ENCODE measurements around the gene TNS1. TPM values are rescaled to one million over a fixed set of nuclear protein-coding genes. Genes with fewer than 3 reads are reported as not detected.

The TNS1 gene
- polyA plus RNA-seq, 1 of the 3 experiments (the other 2 are of a cell fraction): 12.1 TPM

DNA sequence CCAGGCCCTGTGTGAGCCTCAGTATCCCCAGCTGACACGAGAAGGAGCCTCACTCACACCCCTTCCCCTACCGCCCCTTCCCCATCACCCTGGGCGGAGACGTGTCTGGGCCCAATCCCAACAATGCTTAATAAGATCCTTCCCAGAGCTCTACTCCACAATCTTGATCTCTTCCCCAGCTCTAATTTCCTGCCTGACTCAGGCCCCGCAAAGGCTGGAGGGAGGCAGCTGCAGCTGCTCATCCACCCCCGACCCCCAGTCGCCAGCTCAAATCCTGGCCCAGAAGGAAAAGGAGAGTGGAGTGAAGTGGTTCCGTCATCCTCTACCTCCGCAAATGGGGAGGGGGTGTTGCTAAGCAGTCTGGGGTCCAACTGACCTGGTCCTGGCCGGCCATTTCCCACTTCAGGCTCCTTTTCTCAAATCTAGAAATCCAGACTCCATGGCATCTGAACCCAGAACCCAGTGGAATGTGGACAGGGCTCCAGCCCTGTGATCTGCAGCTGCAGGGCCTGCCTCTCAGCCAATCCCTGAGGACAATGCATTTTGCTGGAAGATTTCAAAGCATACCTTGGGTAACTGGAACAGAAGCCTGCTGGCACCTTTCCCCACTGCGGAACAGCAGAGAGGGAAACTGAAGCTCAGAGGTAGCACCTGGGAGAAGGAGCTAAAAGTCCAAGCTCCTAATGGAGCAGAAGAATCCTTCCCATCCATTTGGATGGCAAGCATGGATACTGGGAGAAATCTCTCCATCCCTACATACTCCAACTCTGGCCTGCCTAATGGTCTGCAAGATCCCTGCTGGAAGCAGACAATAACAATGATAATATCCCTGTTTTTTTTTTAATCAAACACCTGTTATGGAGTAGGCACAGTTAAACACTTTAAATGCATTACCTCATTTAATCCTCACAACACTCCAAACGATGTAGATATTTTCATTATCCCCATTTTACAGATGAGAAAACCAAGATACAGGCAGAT lies 5.6 kb upstream of the TNS1 start (continued):
- TF ChIP-seq FOXJ3 (CRISPR knock-in tag; IDR thresholded peaks at IDR 0.05) (no peak), TAF1 (IDR thresholded peaks at IDR 0.05; ENCODE audit: borderline replicate concordance, low read depth, low read length) (peak; percentile 38; the same call in 1 of the 2 replicates), RXRA (IDR thresholded peaks at IDR 0.05; ENCODE audit: borderline replicate concordance, low read depth) (no peak), TEAD4 (IDR thresholded peaks at IDR 0.05; ENCODE audit: borderline replicate concordance, insufficient read depth) (0 out of 2 replicates have a peak, but pooled peaks have one; percentile 3), SMC3 (IDR thresholded peaks at IDR 0.05; ENCODE audit: low read depth, low read length) (no peak), RCOR1 (IDR thresholded peaks at IDR 0.05; ENCODE audit: low read length) (0 out of 2 replicates have a peak, but pooled peaks have one; percentile 3), MXI1 (IDR thresholded peaks at IDR 0.05; ENCODE audit: low read depth, low read length) (no peak), SIN3A (IDR thresholded peaks at IDR 0.05; ENCODE audit: borderline replicate concordance, low read depth, low read length) (no peak), GABPA (IDR thresholded peaks at IDR 0.05; ENCODE audit: low read depth) (no peak), NFIC (IDR thresholded peaks at IDR 0.05; ENCODE audit: borderline replicate concordance) (peak; percentile 67), POLR2AphosphoS5 (IDR thresholded peaks at IDR 0.05; ENCODE audit: low read depth, low read length) (no peak), ELF1 (IDR thresholded peaks at IDR 0.05) (no peak)
- TF ChIP-seq, protein P1, sequence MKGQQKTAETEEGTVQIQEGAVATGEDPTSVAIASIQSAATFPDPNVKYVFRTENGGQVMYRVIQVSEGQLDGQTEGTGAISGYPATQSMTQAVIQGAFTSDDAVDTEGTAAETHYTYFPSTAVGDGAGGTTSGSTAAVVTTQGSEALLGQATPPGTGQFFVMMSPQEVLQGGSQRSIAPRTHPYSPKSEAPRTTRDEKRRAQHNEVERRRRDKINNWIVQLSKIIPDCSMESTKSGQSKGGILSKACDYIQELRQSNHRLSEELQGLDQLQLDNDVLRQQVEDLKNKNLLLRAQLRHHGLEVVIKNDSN (IDR thresholded peaks at IDR 0.05; ENCODE audit: borderline replicate concordance, low read depth): no peak
- TF ChIP-seq, protein P2, sequence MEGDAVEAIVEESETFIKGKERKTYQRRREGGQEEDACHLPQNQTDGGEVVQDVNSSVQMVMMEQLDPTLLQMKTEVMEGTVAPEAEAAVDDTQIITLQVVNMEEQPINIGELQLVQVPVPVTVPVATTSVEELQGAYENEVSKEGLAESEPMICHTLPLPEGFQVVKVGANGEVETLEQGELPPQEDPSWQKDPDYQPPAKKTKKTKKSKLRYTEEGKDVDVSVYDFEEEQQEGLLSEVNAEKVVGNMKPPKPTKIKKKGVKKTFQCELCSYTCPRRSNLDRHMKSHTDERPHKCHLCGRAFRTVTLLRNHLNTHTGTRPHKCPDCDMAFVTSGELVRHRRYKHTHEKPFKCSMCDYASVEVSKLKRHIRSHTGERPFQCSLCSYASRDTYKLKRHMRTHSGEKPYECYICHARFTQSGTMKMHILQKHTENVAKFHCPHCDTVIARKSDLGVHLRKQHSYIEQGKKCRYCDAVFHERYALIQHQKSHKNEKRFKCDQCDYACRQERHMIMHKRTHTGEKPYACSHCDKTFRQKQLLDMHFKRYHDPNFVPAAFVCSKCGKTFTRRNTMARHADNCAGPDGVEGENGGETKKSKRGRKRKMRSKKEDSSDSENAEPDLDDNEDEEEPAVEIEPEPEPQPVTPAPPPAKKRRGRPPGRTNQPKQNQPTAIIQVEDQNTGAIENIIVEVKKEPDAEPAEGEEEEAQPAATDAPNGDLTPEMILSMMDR (IDR thresholded peaks at IDR 0.05): no peak

DNA sequence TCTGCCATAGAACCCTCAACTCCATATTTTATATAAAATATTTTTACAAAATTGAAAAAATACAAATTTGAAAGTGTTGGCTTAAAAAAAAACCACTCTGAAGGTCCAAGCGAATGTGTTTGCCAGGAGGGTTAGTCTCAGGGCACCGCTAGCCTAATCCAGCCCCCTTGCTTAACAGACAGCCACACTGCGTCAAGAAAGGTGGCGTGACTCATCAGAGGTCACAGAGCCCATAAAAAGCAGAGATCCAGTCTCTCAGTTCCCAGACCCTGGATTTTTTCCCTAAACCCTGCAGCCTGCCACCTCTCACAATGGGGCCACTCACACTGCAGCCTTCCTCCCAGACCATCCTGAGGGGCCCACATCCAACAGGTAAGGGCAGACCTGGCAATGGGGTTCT lies 3.9 kb upstream of the TNS1 start:
- ChIA-PET POLR2A (no interaction called here), CTCF (interaction anchor here (1.3 to 30.4 kb wide), 2 partner anchors 13 to 213 kb away, joined by 5 to 666 read pairs; no protein-coding TSS in a partner anchor)
- TF ChIP-seq FOSL2 (IDR thresholded peaks at IDR 0.05; ENCODE audit: borderline replicate concordance, low read depth) (peak; percentile 56; the same call in 1 of the 2 replicates), RAD21 (IDR thresholded peaks at IDR 0.05; ENCODE audit: low read length) (no peak), TCF12 (IDR thresholded peaks at IDR 0.05) (0 out of 2 replicates have a peak, but pooled peaks have one; percentile 38), JUND (IDR thresholded peaks at IDR 0.05) (no peak), SMC3 (IDR thresholded peaks at IDR 0.05; ENCODE audit: low read depth, low read length) (no peak), RXRA (IDR thresholded peaks at IDR 0.05; ENCODE audit: borderline replicate concordance, low read depth) (no peak), GATA2 (CRISPR knock-in tag; IDR thresholded peaks at IDR 0.05) (no peak)
- TF ChIP-seq, protein P2 (IDR thresholded peaks at IDR 0.05): no peak
- TF ChIP-seq, protein P3, sequence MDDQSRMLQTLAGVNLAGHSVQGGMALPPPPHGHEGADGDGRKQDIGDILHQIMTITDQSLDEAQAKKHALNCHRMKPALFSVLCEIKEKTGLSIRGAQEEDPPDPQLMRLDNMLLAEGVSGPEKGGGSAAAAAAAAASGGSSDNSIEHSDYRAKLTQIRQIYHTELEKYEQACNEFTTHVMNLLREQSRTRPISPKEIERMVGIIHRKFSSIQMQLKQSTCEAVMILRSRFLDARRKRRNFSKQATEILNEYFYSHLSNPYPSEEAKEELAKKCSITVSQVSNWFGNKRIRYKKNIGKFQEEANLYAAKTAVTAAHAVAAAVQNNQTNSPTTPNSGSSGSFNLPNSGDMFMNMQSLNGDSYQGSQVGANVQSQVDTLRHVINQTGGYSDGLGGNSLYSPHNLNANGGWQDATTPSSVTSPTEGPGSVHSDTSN (IDR thresholded peaks at IDR 0.05): peak; percentile 43
- no peak overlapping the region for H2AFZ ChIP-seq (ENCODE audit: low read depth)
- 56% methylated on average over 4 of the region's 4 CpGs for WGBS (ENCODE audit: low lambda C conversion rate)
- H3F3A ChIP-seq (replicated peaks; ENCODE audit: insufficient read depth): peaks cover 32% of the 10 kb centered on the region
- peak overlapping the region; percentile 98; the same call in 1 of the 2 replicates for H3K4me2 ChIP-seq
- no peaks in the 10 kb centered on the region for H4K20me1 ChIP-seq (ENCODE audit: insufficient read depth)
- no peak overlapping the region; the same call in 1 of the 2 replicates for H3K9ac ChIP-seq
- peaks cover 64 to 85% of the 10 kb centered on the region in 2 experiments for H3K4me1 ChIP-seq (ENCODE audit: control insufficient read depth in 1 of 2, insufficient read depth in 2 of 2, low read depth in 1 of 2, low read length in 1 of 2)
- H3K27me3 ChIP-seq (ENCODE audit: insufficient read depth): no peaks in the 10 kb centered on the region
- DNase-seq: no peak
- H3K9me3 ChIP-seq: no peaks in the 10 kb centered on the region
- peaks cover 65% of the 10 kb centered on the region for H3K79me2 ChIP-seq (ENCODE audit: insufficient read depth)
- H3K4me3 ChIP-seq (ENCODE audit: low read depth in 2 of 2, low read length in 1 of 2): no peak overlapping the region
- no peaks in the 10 kb centered on the region for H3K36me3 ChIP-seq (replicated peaks in 1 of 2; ENCODE audit: control insufficient read depth in 1 of 2, insufficient read depth in 2 of 2, low read length in 1 of 2)
- peak overlapping the region; percentile 47 to 86 for H3K27ac ChIP-seq (ENCODE audit: low read depth in 2 of 2, low read length in 1 of 2)
- no peaks in the 10 kb centered on the region for H3K9me2 ChIP-seq
